Esophagus muscularis mucosa (tissue), 3 donors: Measurements from ENCODE around the gene GALNT18.

Source experiments
- CTCF ChIP-seq, 3 experiments: fragments of 200-600 bp in 2 of 3; fragments of 450-650 bp in 1 of 3; sonication (generic) in 2 of 3; IDR thresholded peaks; one replicate each; pipeline ENCODE4 v1.5.1; 2017 to 2019; ENCODE audit warnings: antibody characterized with exemption in 3 of 3, mild to moderate bottlenecking in 2 of 3, moderate library complexity in 1 of 3
- POLR2A ChIP-seq: fragments of 450-650 bp; IDR thresholded peaks from one replicate; pipeline ENCODE4 v1.6.1; 2017; ENCODE audit warnings: antibody characterized with exemption, moderate library complexity, mild to moderate bottlenecking, low read depth
- POLR2AphosphoS5 ChIP-seq, 2 donors: sonication (generic); formaldehyde crosslinking; IDR thresholded peaks; one replicate each; pipeline ENCODE4 v1.6.1; 2017; ENCODE audit warnings: antibody characterized with exemption in 2 of 2

GRCh38 chr11:11334607-11335006, 287.2 kb downstream of the GALNT18 start:
- TF ChIP-seq CTCF (IDR thresholded peaks at IDR 0.05), result no peak
- TF ChIP-seq POLR2A, result no peak
- TF ChIP-seq POLR2AphosphoS5 (IDR thresholded peaks at IDR 0.05), result no peak
